AG09319 (cell line): ENCODE measurements around the gene TPX2.

ENCODE experiments used
- DNase-seq: peaks from one replicate; pipeline ENCODE4 v3.0.0-alpha.2; 2010; ENCODE audit warnings: low read depth; ENCODE audit errors: extremely low read depth
- CTCF ChIP-seq: IDR thresholded peaks from 2 replicates; pipeline ENCODE4 v1.5.1; 2011; ENCODE audit warnings: low read depth, mild to moderate bottlenecking, inconsistent platforms, low read length, moderate library complexity

Gene TPX2

GRCh38 chr20:31708736-31709534 lies 30.2 kb upstream of the TPX2 start:
- no peak for TF ChIP-seq CTCF
- DNase-seq = no peak

GRCh38 chr20:31709939-31710338 lies 29.2 kb upstream of the TPX2 start:
- no peak for DNase-seq
- TF ChIP-seq CTCF = no peak

- no peak for TF ChIP-seq CTCF
- no peak for DNase-seq
Measured at GRCh38 chr20:31710423-31711108, 28.5 kb upstream of the TPX2 start.

- no peak for TF ChIP-seq CTCF
- no peak for DNase-seq
Measured at GRCh38 chr20:31711179-31712111, 27.6 kb upstream of the TPX2 start.

- no peak for DNase-seq
- no peak for TF ChIP-seq CTCF
Measured at GRCh38 chr20:31712112-31712553, 27.0 kb upstream of the TPX2 start.

GRCh38 chr20:31712564-31713311 lies 26.4 kb upstream of the TPX2 start:
- DNase-seq = no peak
- TF ChIP-seq CTCF = no peak
